Psoas muscle (tissue), 8 donors: ENCODE results near the gene SARDH. TPM values are rescaled to one million over a fixed set of nuclear protein-coding genes. Genes with fewer than 3 reads are reported as not detected.

Experiments used
- ATAC-seq, 4 donors: fragments of 200-7000 bp; cut with Tn5 transposase; one replicate each; pipeline ENCODE4 v1.9.1; 2020; ENCODE audit warnings: moderate library complexity in 3 of 4, mild to moderate bottlenecking in 2 of 4
- DNase-seq, 2 donors: peaks; one replicate each; pipeline ENCODE4 v3.0.0-alpha.2; 2020
- H3K27ac ChIP-seq: fragments of 200-600 bp; one replicate; pipeline ENCODE4 v1.8.0; 2022
- H3K27me3 ChIP-seq, 3 donors: fragments of 200-600 bp in 1 of 3; one replicate each; pipeline versions ENCODE4 v1.6.1 to v1.8.0; 2013 to 2022; ENCODE audit warnings: low read length in 2 of 3, mild to moderate bottlenecking in 2 of 3, moderate library complexity in 1 of 3; ENCODE audit not compliant: insufficient read depth in 3 of 3
- H3K36me3 ChIP-seq, 2 donors: fragments of 200-600 bp in 1 of 2; one replicate each; pipeline versions ENCODE4 v1.6.1 to v1.8.0; 2013 to 2022; ENCODE audit warnings: low read depth in 1 of 2, mild to moderate bottlenecking in 1 of 2, moderate library complexity in 1 of 2; ENCODE audit not compliant: insufficient read depth in 1 of 2
- H3K4me1 ChIP-seq: fragments of 200-600 bp; one replicate; pipeline ENCODE4 v1.8.0; 2022
- H3K4me3 ChIP-seq: fragments of 200-600 bp; one replicate; pipeline ENCODE4 v1.8.0; 2022; ENCODE audit warnings: mild to moderate bottlenecking
- H3K9me3 ChIP-seq: fragments of 200-600 bp; one replicate; pipeline ENCODE4 v1.8.0; 2022
- CTCF ChIP-seq: fragments of 200-600 bp; IDR thresholded peaks from one replicate; pipeline ENCODE4 v1.8.0; 2022; ENCODE audit warnings: antibody characterized with exemption
- WGBS, 3 donors: extraction: QIAGEN DNeasy Blood & Tissue Kit; methylation state at CpG; one replicate each; pipeline versions ENCODE4 v1.1.6 to v1.1.7; 2013; 5-methylcytosine and 5-hydroxymethylcytosine counted together
- intact Hi-C, 2 donors: fragments of 100-400 bp; cut with DNase I; formaldehyde crosslinking; loops; one replicate each; pipeline versions ENCODE4 v1.11.0 to v1.14.2; 2022
- polyA plus RNA-seq, 3 donors: library from polyadenylated mRNA; stranded (reverse); fragments of 200-250 nt; gene quantifications; one replicate each; pipeline ENCODE4 v1.2.3, GENCODE V29; 2013
- total RNA-seq, 4 donors: library from RNA; stranded (reverse); fragmentation: NEBNext Ultra II Directional in 2 of 4; extraction: Animal tissue kit (Norgen Biotek cat#: 25700) in 2 of 4; gene quantifications; one replicate each; pipeline versions ENCODE4 v1.2.1 to v1.2.4, GENCODE V29; 2021 to 2023
- donor health status: healthy with polysubstance abuse.
- donor health status: DM: no; HTN: no; CAD: no; lungs with moderate emphysema.
- donor health status: Bipolar disorder and iron deficiency.
- donor health status: healthy.
- donor health status: DM: yes; HTN: yes; CAD: no.
- donor health status: DM: no; HTN: no; CAD: no.
- donor health status: DM: no; HTN: no; CAD: no.
- donor health status: DM: yes; HTN: yes; CAD: no.

The SARDH gene
- total and polyA plus RNA-seq, 7 donors, result 0.16 to 2.5 (median 0.62) TPM

- H3K4me3 ChIP-seq, result no peak overlapping the region
- ATAC-seq (no peak), DNase-seq (peak in 1 of 2 donors; percentile 22)
- no peaks in the 10 kb centered on the region for H3K36me3 ChIP-seq
- WGBS, 3 donors, result 85 to 93% (median 89%) methylated on average over 10 of the region's 10 CpGs
- H3K4me1 ChIP-seq, result no peaks in the 10 kb centered on the region
- no peaks in the 10 kb centered on the region for H3K9me3 ChIP-seq
- no peak overlapping the region for H3K27ac ChIP-seq
- no peak for TF ChIP-seq CTCF
- intact Hi-C loops, result no loop called here
- H3K27me3 ChIP-seq, result peaks cover 0 to 35% (median 9%) of the 10 kb centered on the region in 3 donors
These were observed 32.6 kb downstream of the SARDH start for GRCh38 chr9:133705576-133705975.

- no peak for TF ChIP-seq CTCF
- DNase-seq, result peak; percentile 5 to 38
- no peaks in the 10 kb centered on the region for H3K4me1 ChIP-seq
These were observed 33.4 kb downstream of the SARDH start for GRCh38 chr9:133704711-133705181.

GRCh38 chr9:133703591-133704399 is 34.4 kb downstream of the SARDH start:
- Histone ChIP-seq H3K4me1 (no peaks in the 10 kb centered on the region), H3K4me3 (no peak overlapping the region), H3K36me3 (no peaks in the 10 kb centered on the region), H3K9me3 (no peaks in the 10 kb centered on the region), H3K27me3 (peaks cover 0 to 45% (median 9%) of the 10 kb centered on the region in 3 donors), H3K27ac (no peak overlapping the region)
- intact Hi-C loops, result no loop called here
- TF ChIP-seq CTCF, result no peak
- DNase-seq (peak; percentile 9 to 31), ATAC-seq (no peak)
- 82 to 89% (median 89%) methylated on average over 17 to 21 of the region's 21 CpGs for WGBS, 3 donors

More at GRCh38 chr9:133704711-133705181, 33.4 kb downstream of the SARDH start:
- no peaks in the 10 kb centered on the region for H3K9me3 ChIP-seq
- no peak overlapping the region for H3K27ac ChIP-seq
- 90 to 93% (median 90%) methylated on average over 23 of the region's 23 CpGs for WGBS, 3 donors
- intact Hi-C loops, result no loop called here
- H3K27me3 ChIP-seq, result peaks cover 0 to 40% (median 9%) of the 10 kb centered on the region in 3 donors
- no peaks in the 10 kb centered on the region for H3K36me3 ChIP-seq
- no peak overlapping the region for H3K4me3 ChIP-seq
- ATAC-seq, result no peak

- H3K9me3 ChIP-seq, result no peaks in the 10 kb centered on the region
- DNase-seq, result peak in 1 of 2 donors; percentile 40
- no peaks in the 10 kb centered on the region for H3K4me1 ChIP-seq
- no peaks in the 10 kb centered on the region for H3K36me3 ChIP-seq
- ATAC-seq, result no peak
- peaks cover 0 to 45% (median 9%) of the 10 kb centered on the region in 3 donors for H3K27me3 ChIP-seq
- intact Hi-C loops, result no loop called here
- no peak overlapping the region for H3K27ac ChIP-seq
- no peak overlapping the region for H3K4me3 ChIP-seq
- whole genome bisulfite sequencing, 3 donors, result 56 to 79% (median 62%) methylated on average over 36 to 39 of the region's 39 CpGs
- no peak for TF ChIP-seq CTCF
These were observed 35.2 kb downstream of the SARDH start for GRCh38 chr9:133702798-133703590.
